SK-N-SH treated with all-trans-retinoic acid at 6 μM for 48 hours (cell line): ENCODE data around the gene CDT1.

Experiments
- GLIS3 ChIP-seq: fragments of 250-450 bp; sonication (Bioruptor Pico); IDR thresholded peaks from 2 replicates; pipeline ENCODE4 v1.5.0; 2020; ENCODE audit warnings: mild to moderate bottlenecking, moderate library complexity
- TOX ChIP-seq: fragments of 250-450 bp; sonication (Bioruptor Pico); IDR thresholded peaks from 2 replicates; pipeline ENCODE4 v1.8.0; 2021; ENCODE audit warnings: mild to moderate bottlenecking, moderate library complexity, borderline replicate concordance
- TF ChIP-seq, protein P1 (sequence below): fragments of 250-450 bp; sonication (Bioruptor Pico); IDR thresholded peaks from 2 replicates; pipeline ENCODE4 v1.5.1; 2020; ENCODE audit warnings: low read depth, mild to moderate bottlenecking, moderate library complexity
- TF ChIP-seq, protein P2 (sequence below): fragments of 250-450 bp; sonication (Bioruptor Pico); IDR thresholded peaks from 2 replicates; pipeline ENCODE4 v1.5.0; 2020; ENCODE audit warnings: mild to moderate bottlenecking, moderate library complexity

DNA sequence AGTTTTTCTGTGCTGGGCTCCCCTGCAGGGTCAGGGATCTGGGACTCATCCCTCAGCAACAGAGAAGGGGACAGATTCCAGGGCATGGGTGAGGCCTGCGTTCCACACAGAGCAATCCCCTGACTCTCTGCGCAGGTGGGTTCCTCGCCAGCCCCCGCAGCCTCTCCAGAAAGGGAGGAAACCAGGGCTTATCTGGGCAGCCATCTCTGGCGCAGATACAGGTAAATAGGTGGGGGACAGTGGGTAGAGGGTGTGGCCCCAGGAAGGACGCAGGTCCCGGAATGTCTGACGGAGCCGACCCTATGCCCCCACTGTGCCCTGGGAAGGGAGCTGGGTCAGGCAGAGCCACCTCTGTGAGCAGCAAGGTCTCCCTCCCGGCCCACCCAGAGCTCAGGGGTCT is 41.8 kb upstream of the CDT1 start:
- TF ChIP-seq, protein P1, sequence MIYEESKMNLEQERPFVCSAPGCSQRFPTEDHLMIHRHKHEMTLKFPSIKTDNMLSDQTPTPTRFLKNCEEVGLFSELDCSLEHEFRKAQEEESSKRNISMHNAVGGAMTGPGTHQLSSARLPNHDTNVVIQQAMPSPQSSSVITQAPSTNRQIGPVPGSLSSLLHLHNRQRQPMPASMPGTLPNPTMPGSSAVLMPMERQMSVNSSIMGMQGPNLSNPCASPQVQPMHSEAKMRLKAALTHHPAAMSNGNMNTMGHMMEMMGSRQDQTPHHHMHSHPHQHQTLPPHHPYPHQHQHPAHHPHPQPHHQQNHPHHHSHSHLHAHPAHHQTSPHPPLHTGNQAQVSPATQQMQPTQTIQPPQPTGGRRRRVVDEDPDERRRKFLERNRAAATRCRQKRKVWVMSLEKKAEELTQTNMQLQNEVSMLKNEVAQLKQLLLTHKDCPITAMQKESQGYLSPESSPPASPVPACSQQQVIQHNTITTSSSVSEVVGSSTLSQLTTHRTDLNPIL (CRISPR knock-in tag): no peak
- TF ChIP-seq GLIS3 (CRISPR knock-in tag) (no peak), TOX (CRISPR knock-in tag) (no peak)
- TF ChIP-seq, protein P2, sequence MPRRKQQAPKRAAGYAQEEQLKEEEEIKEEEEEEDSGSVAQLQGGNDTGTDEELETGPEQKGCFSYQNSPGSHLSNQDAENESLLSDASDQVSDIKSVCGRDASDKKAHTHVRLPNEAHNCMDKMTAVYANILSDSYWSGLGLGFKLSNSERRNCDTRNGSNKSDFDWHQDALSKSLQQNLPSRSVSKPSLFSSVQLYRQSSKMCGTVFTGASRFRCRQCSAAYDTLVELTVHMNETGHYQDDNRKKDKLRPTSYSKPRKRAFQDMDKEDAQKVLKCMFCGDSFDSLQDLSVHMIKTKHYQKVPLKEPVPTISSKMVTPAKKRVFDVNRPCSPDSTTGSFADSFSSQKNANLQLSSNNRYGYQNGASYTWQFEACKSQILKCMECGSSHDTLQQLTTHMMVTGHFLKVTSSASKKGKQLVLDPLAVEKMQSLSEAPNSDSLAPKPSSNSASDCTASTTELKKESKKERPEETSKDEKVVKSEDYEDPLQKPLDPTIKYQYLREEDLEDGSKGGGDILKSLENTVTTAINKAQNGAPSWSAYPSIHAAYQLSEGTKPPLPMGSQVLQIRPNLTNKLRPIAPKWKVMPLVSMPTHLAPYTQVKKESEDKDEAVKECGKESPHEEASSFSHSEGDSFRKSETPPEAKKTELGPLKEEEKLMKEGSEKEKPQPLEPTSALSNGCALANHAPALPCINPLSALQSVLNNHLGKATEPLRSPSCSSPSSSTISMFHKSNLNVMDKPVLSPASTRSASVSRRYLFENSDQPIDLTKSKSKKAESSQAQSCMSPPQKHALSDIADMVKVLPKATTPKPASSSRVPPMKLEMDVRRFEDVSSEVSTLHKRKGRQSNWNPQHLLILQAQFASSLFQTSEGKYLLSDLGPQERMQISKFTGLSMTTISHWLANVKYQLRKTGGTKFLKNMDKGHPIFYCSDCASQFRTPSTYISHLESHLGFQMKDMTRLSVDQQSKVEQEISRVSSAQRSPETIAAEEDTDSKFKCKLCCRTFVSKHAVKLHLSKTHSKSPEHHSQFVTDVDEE: no peak
